Transverse colon (tissue), 4 donors: Measurements from ENCODE around the gene IL13RA2. TPM values are rescaled to one million over a fixed set of nuclear protein-coding genes. Genes with fewer than 3 reads are reported as not detected.

ENCODE experiments used
- DNase-seq: peaks from one replicate; pipeline ENCODE4 v3.0.0-alpha.2; 2019
- H3K27ac ChIP-seq, 4 donors: fragments of 200-600 bp; sonication (generic); 2 replicates each; pipeline ENCODE4 v1.5.1; 2016 to 2018; ENCODE audit warnings: inconsistent platforms in 4 of 4
- H3K27me3 ChIP-seq: fragments of 200-600 bp; sonication (generic); 2 replicates; pipeline ENCODE4 v1.5.1; 2017; ENCODE audit warnings: inconsistent platforms
- H3K36me3 ChIP-seq, 4 donors: fragments of 200-600 bp; sonication (generic); 2 replicates each; pipeline ENCODE4 v1.5.1; 2017 to 2019; ENCODE audit warnings: inconsistent platforms in 4 of 4
- H3K4me1 ChIP-seq, 4 donors: fragments of 200-600 bp; sonication (generic); 2 replicates each; pipeline ENCODE4 v1.5.1; 2017 to 2020; ENCODE audit warnings: inconsistent platforms in 4 of 4
- H3K4me3 ChIP-seq, 4 donors: fragments of 200-600 bp; sonication (generic); 1 replicate in 1 of 4; 2 replicates in 3 of 4; pipeline versions ENCODE4 v1.5.1 to v1.6.1; 2017 to 2019; ENCODE audit warnings: inconsistent platforms in 4 of 4
- H3K9me3 ChIP-seq, 2 donors: fragments of 200-600 bp; sonication (generic); 2 replicates each; pipeline ENCODE4 v1.5.1; 2017 to 2019; ENCODE audit warnings: inconsistent platforms in 2 of 2
- EP300 ChIP-seq: sonication (generic); formaldehyde crosslinking; IDR thresholded peaks from one replicate; pipeline ENCODE4 v1.6.1; 2017; ENCODE audit warnings: antibody characterized with exemption, low read depth
- POLR2A ChIP-seq: fragments of 450-650 bp; IDR thresholded peaks from one replicate; pipeline ENCODE4 v1.6.1; 2016; ENCODE audit warnings: antibody characterized with exemption, mild to moderate bottlenecking, moderate library complexity
- POLR2AphosphoS5 ChIP-seq, 3 donors: sonication (generic); formaldehyde crosslinking; IDR thresholded peaks; one replicate each; pipeline ENCODE4 v1.6.1; 2016; ENCODE audit warnings: antibody characterized with exemption in 3 of 3
- WGBS, 2 donors: methylation state at CpG; one replicate each; pipeline ENCODE4 v1.1.5; 2018; ENCODE audit warnings: low coverage in 1 of 2; 5-methylcytosine and 5-hydroxymethylcytosine counted together
- in situ Hi-C, 4 donors: fragments of 200-750 bp; cut with MboI; loops; one replicate each; pipeline versions ENCODE4 v1.15.0 to v1.15.1; 2017; ENCODE audit warnings: low sequenced_read_pairs in 3 of 4, low pct_ligation_motif_present in 1 of 4, low pct_unique_long_range_greater_than_20kb in 1 of 4
- intact Hi-C: fragments of 100-400 bp; cut with DNase I; formaldehyde crosslinking; loops from one replicate; pipeline ENCODE4 v1.15.1; 2023; ENCODE audit warnings: low total_unique reads
- total RNA-seq, 4 donors: library from RNA; depleted of rRNA; stranded (reverse); fragments of >200 nt; gene quantifications; one replicate each; pipeline ENCODE4 v1.1.0, GENCODE V29; 2016
- TF ChIP-seq, protein P1 (sequence below), 5 experiments: fragments of 200-600 bp in 3 of 5; fragments of 450-650 bp in 2 of 5; sonication (generic) in 3 of 5; IDR thresholded peaks; 1 replicate in 2 of 5; 2 replicates in 3 of 5; pipeline ENCODE4 v1.5.1; 2016 to 2017; ENCODE audit warnings: antibody characterized with exemption in 5 of 5, inconsistent platforms in 3 of 5, mild to moderate bottlenecking in 2 of 5, moderate library complexity in 1 of 5

Gene IL13RA2
- total RNA-seq, 4 donors from 2014 or later: not detected

- TF ChIP-seq POLR2AphosphoS5 (IDR thresholded peaks at IDR 0.05) (no peak), EP300 (no peak), POLR2A (no peak)
- TF ChIP-seq, protein P1, sequence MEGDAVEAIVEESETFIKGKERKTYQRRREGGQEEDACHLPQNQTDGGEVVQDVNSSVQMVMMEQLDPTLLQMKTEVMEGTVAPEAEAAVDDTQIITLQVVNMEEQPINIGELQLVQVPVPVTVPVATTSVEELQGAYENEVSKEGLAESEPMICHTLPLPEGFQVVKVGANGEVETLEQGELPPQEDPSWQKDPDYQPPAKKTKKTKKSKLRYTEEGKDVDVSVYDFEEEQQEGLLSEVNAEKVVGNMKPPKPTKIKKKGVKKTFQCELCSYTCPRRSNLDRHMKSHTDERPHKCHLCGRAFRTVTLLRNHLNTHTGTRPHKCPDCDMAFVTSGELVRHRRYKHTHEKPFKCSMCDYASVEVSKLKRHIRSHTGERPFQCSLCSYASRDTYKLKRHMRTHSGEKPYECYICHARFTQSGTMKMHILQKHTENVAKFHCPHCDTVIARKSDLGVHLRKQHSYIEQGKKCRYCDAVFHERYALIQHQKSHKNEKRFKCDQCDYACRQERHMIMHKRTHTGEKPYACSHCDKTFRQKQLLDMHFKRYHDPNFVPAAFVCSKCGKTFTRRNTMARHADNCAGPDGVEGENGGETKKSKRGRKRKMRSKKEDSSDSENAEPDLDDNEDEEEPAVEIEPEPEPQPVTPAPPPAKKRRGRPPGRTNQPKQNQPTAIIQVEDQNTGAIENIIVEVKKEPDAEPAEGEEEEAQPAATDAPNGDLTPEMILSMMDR (IDR thresholded peaks at IDR 0.05): no peak
- Histone ChIP-seq H3K27ac (no peak overlapping the region), H3K4me1 (no peaks in the 10 kb centered on the region), H3K4me3 (no peak overlapping the region), H3K27me3 (no peaks in the 10 kb centered on the region), H3K9me3 (no peaks in the 10 kb centered on the region), H3K36me3 (no peaks in the 10 kb centered on the region)
- in situ Hi-C loops (no loop called here), intact Hi-C loops (no loop called here)
- DNase-seq: no peak
- 60 to 70% methylated on average over 1 to 3 of the region's 3 CpGs for WGBS, 2 donors
These were observed 37.5 kb upstream of the IL13RA2 start for GRCh38 chrX:115054876-115055275.

- no peak for DNase-seq
- Histone ChIP-seq H3K27me3 (no peaks in the 10 kb centered on the region), H3K27ac (no peak overlapping the region), H3K4me3 (no peak overlapping the region), H3K4me1 (no peaks in the 10 kb centered on the region), H3K36me3 (no peaks in the 10 kb centered on the region), H3K9me3 (no peaks in the 10 kb centered on the region)
- intact Hi-C loops: no loop called here
- TF ChIP-seq, protein P1 (IDR thresholded peaks at IDR 0.05): no peak
- TF ChIP-seq POLR2AphosphoS5 (IDR thresholded peaks at IDR 0.05) (no peak), EP300 (no peak), POLR2A (no peak)
- WGBS, 2 donors: 33 to 57% methylated on average over 1 of the region's 1 CpG
- in situ Hi-C loops: no loop called here
These were observed 35.8 kb upstream of the IL13RA2 start for GRCh38 chrX:115053223-115053622.

DNA sequence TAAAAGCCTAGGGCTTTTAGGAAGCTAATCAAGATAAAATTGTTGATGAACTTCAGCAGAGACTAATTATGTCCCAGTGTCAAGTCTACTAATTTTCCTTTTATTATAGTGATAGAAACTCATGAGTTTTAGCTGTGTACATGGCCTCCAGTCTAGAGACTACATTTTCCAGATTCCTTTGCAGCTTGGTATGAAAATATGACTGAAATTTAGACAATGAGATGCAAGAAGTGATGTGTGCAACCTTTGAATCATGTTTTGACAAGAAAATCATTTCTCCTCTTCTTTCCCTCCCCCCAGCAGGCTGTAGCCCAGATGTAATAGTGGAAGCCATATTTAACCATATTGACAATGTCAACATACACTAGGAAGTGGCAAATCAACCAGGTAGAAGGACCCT lies 30.3 kb upstream of the IL13RA2 start:
- Histone ChIP-seq H3K36me3 (no peaks in the 10 kb centered on the region), H3K4me3 (no peak overlapping the region), H3K27me3 (no peaks in the 10 kb centered on the region), H3K4me1 (no peaks in the 10 kb centered on the region), H3K9me3 (no peaks in the 10 kb centered on the region), H3K27ac (no peak overlapping the region)
- intact Hi-C loops: no loop called here
- in situ Hi-C loops: no loop called here
- no peak for DNase-seq
- TF ChIP-seq EP300 (no peak), POLR2AphosphoS5 (IDR thresholded peaks at IDR 0.05) (no peak)

GRCh38 chrX:115047181-115047580 lies 29.8 kb upstream of the IL13RA2 start:
- intact Hi-C loops: no loop called here
- no peaks in the 10 kb centered on the region for H3K9me3 ChIP-seq
- H3K4me1 ChIP-seq: no peaks in the 10 kb centered on the region
- H3K27me3 ChIP-seq: no peaks in the 10 kb centered on the region
- in situ Hi-C loops: no loop called here
- H3K27ac ChIP-seq: no peak overlapping the region
- H3K4me3 ChIP-seq: no peak overlapping the region
- no peak for DNase-seq
- H3K36me3 ChIP-seq: no peaks in the 10 kb centered on the region
- TF ChIP-seq POLR2A: no peak

- Histone ChIP-seq H3K9me3 (no peaks in the 10 kb centered on the region), H3K27me3 (no peaks in the 10 kb centered on the region), H3K4me1 (no peaks in the 10 kb centered on the region), H3K27ac (no peak overlapping the region), H3K4me3 (no peak overlapping the region), H3K36me3 (no peaks in the 10 kb centered on the region)
- DNase-seq: no peak
- intact Hi-C loops: no loop called here
- in situ Hi-C loops: no loop called here
- no peak for TF ChIP-seq POLR2A
- TF ChIP-seq POLR2AphosphoS5 (IDR thresholded peaks at IDR 0.05): no peak
- TF ChIP-seq EP300: no peak
- TF ChIP-seq, protein P1 (IDR thresholded peaks at IDR 0.05): no peak
- WGBS, 2 donors: 84% methylated on average over 4 of the region's 4 CpGs; no CpG with 5 or more reads in 1 of the 2 donors
These were observed 23.0 kb upstream of the IL13RA2 start for GRCh38 chrX:115040417-115040816.
